SU-DHL-6 (cell line): ENCODE measurements around the gene VILL.

Source experiments
- H2AFZ ChIP-seq: fragments of 200-600 bp; sonication (generic); 2 replicates; pipeline ENCODE4 v1.6.1; 2014; ENCODE audit warnings: low read depth, mild to moderate bottlenecking, moderate library complexity, mixed read lengths, antibody characterized with exemption, low read length; ENCODE audit not compliant: severe bottlenecking
- H3F3A ChIP-seq: fragments of 200-600 bp; shearing (Covaris generic); 2 replicates; pipeline ENCODE4 v1.6.0; 2016; ENCODE audit warnings: antibody characterized with exemption, mild to moderate bottlenecking; ENCODE audit not compliant: insufficient read depth
- H3K27ac ChIP-seq: fragments of 200-600 bp; sonication (generic); 2 replicates; pipeline ENCODE4 v1.5.1; 2016; ENCODE audit warnings: low read depth, mild to moderate bottlenecking, low read length, moderate library complexity, mixed read lengths
- H3K27me3 ChIP-seq: fragments of 200-600 bp; sonication (generic), shearing (Covaris generic); 2 replicates; pipeline ENCODE4 v1.6.0; 2014; ENCODE audit warnings: mild to moderate bottlenecking, low read length
- H3K36me3 ChIP-seq: fragments of 200-600 bp; sonication (generic); 2 replicates; pipeline ENCODE4 v1.6.1; 2014; ENCODE audit warnings: mild to moderate bottlenecking, low read length, mixed read lengths
- H3K4me2 ChIP-seq: fragments of 300-600, 200-600 bp; shearing (Covaris generic), sonication (generic); 2 replicates; pipeline ENCODE4 v1.6.0; 2014; ENCODE audit warnings: low read length, low read depth, mild to moderate bottlenecking; ENCODE audit not compliant: poor library complexity, severe bottlenecking
- H3K4me3 ChIP-seq: fragments of 200-600 bp; sonication (generic); 2 replicates; pipeline ENCODE4 v1.5.1; 2014; ENCODE audit warnings: antibody characterized with exemption, low read length, mild to moderate bottlenecking, mixed read lengths; ENCODE audit not compliant: insufficient read depth, poor library complexity, severe bottlenecking
- H3K79me2 ChIP-seq: fragments of 200-600 bp; sonication (generic); 2 replicates; pipeline ENCODE4 v1.6.1; 2014; ENCODE audit warnings: mild to moderate bottlenecking, low read length, moderate library complexity; ENCODE audit not compliant: insufficient read depth
- H3K9ac ChIP-seq: fragments of 200-600 bp; sonication (generic); 2 replicates; pipeline ENCODE4 v1.7.0; 2014; ENCODE audit warnings: mild to moderate bottlenecking, low read length
- H3K9me2 ChIP-seq: fragments of 200-600 bp; sonication (generic); replicated peaks from 2 replicates; pipeline ENCODE4 v1.6.1; 2014; ENCODE audit warnings: low read length; ENCODE audit not compliant: insufficient read depth
- H3K9me3 ChIP-seq: fragments of 200-600 bp; sonication (generic); 2 replicates; pipeline ENCODE4 v1.6.1; 2014; ENCODE audit warnings: low read length, mixed read lengths; ENCODE audit not compliant: insufficient read depth
- H4K20me1 ChIP-seq: fragments of 200-600 bp; sonication (generic); 2 replicates; pipeline ENCODE4 v1.6.1; 2014; ENCODE audit warnings: low read depth, mild to moderate bottlenecking, antibody characterized with exemption, low read length, moderate library complexity, mixed read lengths
- CTCF ChIP-seq: fragments of 200-600 bp; sonication (generic); IDR thresholded peaks from one replicate; pipeline ENCODE4 v1.5.1; 2017; ENCODE audit warnings: antibody characterized with exemption, mild to moderate bottlenecking, low read length, moderate library complexity; ENCODE audit not compliant: insufficient read depth, poor library complexity, severe bottlenecking
- EZH2phosphoT487 ChIP-seq: fragments of 200-600 bp; sonication (generic), shearing (Covaris generic); conservative IDR thresholded peaks from 2 replicates; pipeline ENCODE4 v1.6.1; 2018; ENCODE audit warnings: mild to moderate bottlenecking, antibody characterized with exemption, low read length, moderate library complexity, mixed read lengths

VILL gene

GRCh38 chr3:38005076-38006020, 14.8 kb downstream of the VILL start:
- TF ChIP-seq CTCF: no peak
- TF ChIP-seq EZH2phosphoT487: no peak
- no peaks in the 10 kb centered on the region for H3K36me3 ChIP-seq
- H3K4me2 ChIP-seq: no peak overlapping the region
- H3K9me3 ChIP-seq: no peaks in the 10 kb centered on the region
- no peak overlapping the region for H3K4me3 ChIP-seq
- H3K27me3 ChIP-seq: no peaks in the 10 kb centered on the region
- no peaks in the 10 kb centered on the region for H3F3A ChIP-seq
- no peaks in the 10 kb centered on the region for H3K79me2 ChIP-seq
- H4K20me1 ChIP-seq: no peaks in the 10 kb centered on the region
- H3K27ac ChIP-seq: no peak overlapping the region
- no peak overlapping the region for H2AFZ ChIP-seq
- no peaks in the 10 kb centered on the region for H3K9me2 ChIP-seq
- no peak overlapping the region for H3K9ac ChIP-seq

- Histone ChIP-seq H3K79me2 (no peaks in the 10 kb centered on the region), H3K9me2 (no peaks in the 10 kb centered on the region), H3K9me3 (no peaks in the 10 kb centered on the region), H3F3A (no peaks in the 10 kb centered on the region), H3K4me3 (no peak overlapping the region), H3K4me2 (no peak overlapping the region), H3K36me3 (no peaks in the 10 kb centered on the region), H3K9ac (no peak overlapping the region), H4K20me1 (no peaks in the 10 kb centered on the region), H3K27ac (no peak overlapping the region), H3K27me3 (no peaks in the 10 kb centered on the region), H2AFZ (no peak overlapping the region)
- TF ChIP-seq CTCF: no peak
- TF ChIP-seq EZH2phosphoT487: no peak
These were observed 15.4 kb downstream of the VILL start for GRCh38 chr3:38006031-38006430.

- Histone ChIP-seq H3K9ac (no peak overlapping the region), H3K27me3 (no peaks in the 10 kb centered on the region), H3K36me3 (no peaks in the 10 kb centered on the region), H3K9me2 (no peaks in the 10 kb centered on the region), H3K4me2 (no peak overlapping the region), H3K27ac (no peak overlapping the region), H3F3A (no peaks in the 10 kb centered on the region), H3K79me2 (no peaks in the 10 kb centered on the region), H3K4me3 (no peak overlapping the region), H4K20me1 (no peaks in the 10 kb centered on the region), H2AFZ (no peak overlapping the region), H3K9me3 (no peaks in the 10 kb centered on the region)
- no peak for TF ChIP-seq CTCF
- no peak for TF ChIP-seq EZH2phosphoT487
These were observed 15.9 kb downstream of the VILL start for GRCh38 chr3:38006445-38006995.
